Testis (tissue), 3 donors: Measurements from ENCODE around the gene BBX. TPM values are rescaled to one million over a fixed set of nuclear protein-coding genes. Genes with fewer than 3 reads are reported as not detected.

Experiments
- DNase-seq: peaks from one replicate; pipeline ENCODE4 v3.0.0-alpha.2; 2019
- H3K27ac ChIP-seq, 2 donors: fragments of 200-600 bp; sonication (generic); one replicate each; pipeline ENCODE4 v1.5.1; 2019
- H3K27me3 ChIP-seq: fragments of 200-600 bp; sonication (generic); one replicate; pipeline ENCODE4 v1.5.1; 2019
- H3K36me3 ChIP-seq: fragments of 200-600 bp; sonication (generic); one replicate; pipeline ENCODE4 v1.5.1; 2017; ENCODE audit warnings: low read depth; ENCODE audit errors: missing control alignments
- H3K4me1 ChIP-seq: fragments of 200-600 bp; sonication (generic); one replicate; pipeline ENCODE4 v1.5.1; 2019
- H3K4me3 ChIP-seq, 2 donors: fragments of 200-600 bp; sonication (generic); one replicate each; pipeline ENCODE4 v1.5.1; 2017 to 2019
- H3K9me3 ChIP-seq: fragments of 200-600 bp; sonication (generic); one replicate; pipeline ENCODE4 v1.5.1; 2017
- CTCF ChIP-seq, 3 experiments: fragments of 450-650 bp in 2 of 3; fragments of 200-600 bp in 1 of 3; sonication (generic) in 1 of 3; IDR thresholded peaks; one replicate each; pipeline ENCODE4 v1.5.1; 2016 to 2019; ENCODE audit warnings: antibody characterized with exemption in 3 of 3, mild to moderate bottlenecking in 2 of 3, moderate library complexity in 1 of 3
- POLR2A ChIP-seq: fragments of 450-650 bp; IDR thresholded peaks from one replicate; pipeline ENCODE4 v1.6.1; 2017; ENCODE audit warnings: antibody characterized with exemption, mild to moderate bottlenecking, moderate library complexity
- WGBS, 2 donors: methylation state at CpG; one replicate each; pipeline ENCODE4 v1.1.5; 2018; 5-methylcytosine and 5-hydroxymethylcytosine counted together
- intact Hi-C: fragments of 100-400 bp; cut with DNase I; formaldehyde crosslinking; loops from one replicate; pipeline ENCODE4 v1.15.1; 2023; ENCODE audit warnings: low total_unique reads
- polyA plus RNA-seq: library from polyadenylated mRNA; stranded (reverse); fragments of 350-450 nt; fragmentation: Illumina TruSeq; extraction: RNeasy Lipid Tissue Mini Kit (QIAGEN cat#74804); gene quantifications from one replicate; pipeline ENCODE4 v1.2.3, GENCODE V29; 2014; ENCODE audit warnings: low read depth, low replicate concordance; ENCODE audit not compliant: insufficient read depth
- total RNA-seq, 2 donors: library from RNA; depleted of rRNA; stranded (reverse); fragments of >200 nt; gene quantifications; one replicate each; pipeline ENCODE4 v1.2.3, GENCODE V29; 2016

The BBX gene
- total and polyA plus RNA-seq, 3 donors from 2014 or later, result 93.3 to 317 (median 312) TPM

- intact Hi-C loops, result no loop called here
- 81 to 89% methylated on average over 9 of the region's 9 CpGs for WGBS, 2 donors
- DNase-seq, result no peak
- Histone ChIP-seq H3K27me3 (no peaks in the 10 kb centered on the region), H3K27ac (no peak overlapping the region), H3K9me3 (no peaks in the 10 kb centered on the region), H3K36me3 (no peaks in the 10 kb centered on the region), H3K4me1 (peaks cover 7% of the 10 kb centered on the region), H3K4me3 (no peak overlapping the region)
- no peak for TF ChIP-seq CTCF (IDR thresholded peaks at IDR 0.05)
These were observed 304.0 kb downstream of the BBX start for GRCh38 chr3:107826727-107827126.

- Histone ChIP-seq H3K9me3 (no peaks in the 10 kb centered on the region), H3K4me3 (no peak overlapping the region), H3K27ac (no peak overlapping the region), H3K27me3 (no peaks in the 10 kb centered on the region), H3K4me1 (peaks cover 10% of the 10 kb centered on the region), H3K36me3 (no peaks in the 10 kb centered on the region)
- intact Hi-C loops, result no loop called here
- DNase-seq, result no peak
- TF ChIP-seq POLR2A (no peak), CTCF (IDR thresholded peaks at IDR 0.05) (no peak)
- 92 to 98% methylated on average over 4 of the region's 4 CpGs for WGBS, 2 donors
These were observed 306.4 kb downstream of the BBX start for GRCh38 chr3:107829185-107829584.

GRCh38 chr3:107831590-107831989, 308.8 kb downstream of the BBX start:
- 65 to 74% methylated on average over 3 of the region's 3 CpGs for WGBS, 2 donors
- intact Hi-C loops, result no loop called here

GRCh38 chr3:107833043-107833442, 310.3 kb downstream of the BBX start:
- Histone ChIP-seq H3K27ac (peak overlapping the region in 1 of 2 donors; percentile 7), H3K4me3 (peak overlapping the region; percentile 8 to 10), H3K4me1 (peaks cover 7% of the 10 kb centered on the region), H3K27me3 (no peaks in the 10 kb centered on the region), H3K36me3 (no peaks in the 10 kb centered on the region), H3K9me3 (no peaks in the 10 kb centered on the region)
- WGBS, 2 donors, result 5 to 16% methylated on average over 6 of the region's 6 CpGs
- TF ChIP-seq POLR2A (no peak), CTCF (IDR thresholded peaks at IDR 0.05) (no peak)
- intact Hi-C loops, result no loop called here
- DNase-seq, result peak; percentile 70

More at GRCh38 chr3:107831590-107831989, 308.8 kb downstream of the BBX start:
- Histone ChIP-seq H3K27ac (no peak overlapping the region), H3K4me1 (peaks cover 7% of the 10 kb centered on the region), H3K27me3 (no peaks in the 10 kb centered on the region), H3K36me3 (no peaks in the 10 kb centered on the region), H3K4me3 (no peak overlapping the region), H3K9me3 (no peaks in the 10 kb centered on the region)
- TF ChIP-seq CTCF (IDR thresholded peaks at IDR 0.05), result no peak
- TF ChIP-seq POLR2A, result no peak
- no peak for DNase-seq

GRCh38 chr3:107833722-107834416, 311.1 kb downstream of the BBX start:
- no peaks in the 10 kb centered on the region for H3K27me3 ChIP-seq
- H3K36me3 ChIP-seq, result no peaks in the 10 kb centered on the region
- peak; percentile 58 for DNase-seq
- no peak for TF ChIP-seq POLR2A
- no peak for TF ChIP-seq CTCF (IDR thresholded peaks at IDR 0.05)
- peak overlapping the region; percentile 20 to 41 for H3K4me3 ChIP-seq
- no peaks in the 10 kb centered on the region for H3K9me3 ChIP-seq
- intact Hi-C loops, result no loop called here
- H3K4me1 ChIP-seq, result peaks cover 7% of the 10 kb centered on the region
- WGBS, 2 donors, result 39 to 47% methylated on average over 19 of the region's 19 CpGs
- H3K27ac ChIP-seq, result peak overlapping the region in 1 of 2 donors; percentile 7
